ENCODE results near the gene GLP1R. TPM values are rescaled to one million over a fixed set of nuclear protein-coding genes. Genes with fewer than 3 reads are reported as not detected.

The GLP1R gene
- total RNA-seq, 1 experiment from 2014 or later = 0.85 TPM

DNA sequence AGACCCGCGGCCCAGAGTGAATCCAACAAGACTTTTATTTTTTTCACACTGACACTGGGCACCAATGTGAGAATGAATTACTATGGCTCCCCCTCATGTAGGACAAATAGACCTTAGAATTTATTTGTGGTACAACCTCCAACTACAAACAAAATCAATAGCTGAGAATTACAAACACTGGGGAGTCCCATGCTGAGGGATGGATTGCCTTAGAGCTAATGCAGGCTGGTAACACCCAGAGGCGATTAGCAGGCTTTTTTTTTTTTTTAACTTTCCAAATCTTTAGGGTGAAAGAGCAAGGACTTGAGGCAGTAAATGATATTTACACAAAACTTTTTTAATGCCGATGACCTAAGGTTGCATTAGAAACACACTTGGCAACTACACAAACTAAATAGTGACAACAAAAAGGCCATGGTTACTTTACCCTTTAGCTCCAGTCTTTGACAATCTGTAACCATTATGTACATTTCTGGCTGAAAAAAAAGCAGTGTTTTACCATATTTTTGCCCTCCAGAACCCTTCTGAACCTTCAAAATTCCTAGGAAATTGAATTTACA is 44.6 kb downstream of the GLP1R start:
- H3K4ac ChIP-seq (ENCODE audit: low read depth, low read length) = no peak overlapping the region
- H4K91ac ChIP-seq (ENCODE audit: insufficient read length, low read depth, low read length) = no peak overlapping the region
- no peak overlapping the region for H3K23ac ChIP-seq (ENCODE audit: insufficient read length, low read depth, low read length)
- no peak overlapping the region for H3T11ph ChIP-seq (ENCODE audit: low read length)
- H3K27ac ChIP-seq (ENCODE audit: insufficient read length, low read depth, low read length) = no peak overlapping the region
- no peak overlapping the region for H4K8ac ChIP-seq (replicated peaks; ENCODE audit: insufficient read length, low read depth, low read length)
- H2BK120ac ChIP-seq (ENCODE audit: low read depth, low read length, poor library complexity, severe bottlenecking) = no peak overlapping the region
- no peaks in the 10 kb centered on the region for H3K79me2 ChIP-seq (ENCODE audit: insufficient read depth, low read length)
- H2BK20ac ChIP-seq (ENCODE audit: low read depth, low read length, poor library complexity, severe bottlenecking) = no peak overlapping the region
- H3K23me2 ChIP-seq (ENCODE audit: insufficient read length, low read depth, low read length, poor library complexity, severe bottlenecking) = no peaks in the 10 kb centered on the region
- H3K18ac ChIP-seq (ENCODE audit: insufficient read length, low read depth, low read length) = no peak overlapping the region
- peaks cover 33 to 44% of the 10 kb centered on the region in 2 experiments for H3K4me1 Mint-ChIP-seq
- no peaks in the 10 kb centered on the region for H4K20me1 ChIP-seq (ENCODE audit: control insufficient read depth, insufficient read depth, insufficient read length)
- no peaks in the 10 kb centered on the region for H3K79me1 ChIP-seq (ENCODE audit: insufficient read depth, low read depth, low read length, poor library complexity, severe bottlenecking)
- DNase-seq = no peak
- no peak overlapping the region for H4K5ac ChIP-seq (ENCODE audit: insufficient read length, low read depth, low read length)
- no peak overlapping the region for H2BK5ac ChIP-seq (ENCODE audit: insufficient read length, low read length)
- H3K27ac Mint-ChIP-seq = no peak overlapping the region
- no peaks in the 10 kb centered on the region; the same call in none of the 2 replicates for H3K27me3 Mint-ChIP-seq (ENCODE audit: low read depth)
- no peak overlapping the region for H2BK15ac ChIP-seq (ENCODE audit: low read depth, low read length)
- no peaks in the 10 kb centered on the region for H3K27me3 ChIP-seq (ENCODE audit: insufficient read depth, low read length)
- H3K9me3 Mint-ChIP-seq = no peaks in the 10 kb centered on the region
- no peaks in the 10 kb centered on the region for H3K36me3 Mint-ChIP-seq (ENCODE audit: insufficient read depth in 1 of 3, low read depth in 3 of 3)
- no peak overlapping the region for H3K9ac ChIP-seq (ENCODE audit: extremely low read depth, insufficient read length, low read length)
- H3K14ac ChIP-seq (ENCODE audit: insufficient read depth, low read length) = no peak overlapping the region
- no peak overlapping the region for H2AK5ac ChIP-seq (ENCODE audit: insufficient read length, low read length)
- H3K4me1 ChIP-seq (ENCODE audit: insufficient read depth, low read length) = peaks cover 6% of the 10 kb centered on the region
- H3K9me3 ChIP-seq (ENCODE audit: control insufficient read depth, low read depth, low read length) = no peaks in the 10 kb centered on the region
- TF ChIP-seq, protein P1, sequence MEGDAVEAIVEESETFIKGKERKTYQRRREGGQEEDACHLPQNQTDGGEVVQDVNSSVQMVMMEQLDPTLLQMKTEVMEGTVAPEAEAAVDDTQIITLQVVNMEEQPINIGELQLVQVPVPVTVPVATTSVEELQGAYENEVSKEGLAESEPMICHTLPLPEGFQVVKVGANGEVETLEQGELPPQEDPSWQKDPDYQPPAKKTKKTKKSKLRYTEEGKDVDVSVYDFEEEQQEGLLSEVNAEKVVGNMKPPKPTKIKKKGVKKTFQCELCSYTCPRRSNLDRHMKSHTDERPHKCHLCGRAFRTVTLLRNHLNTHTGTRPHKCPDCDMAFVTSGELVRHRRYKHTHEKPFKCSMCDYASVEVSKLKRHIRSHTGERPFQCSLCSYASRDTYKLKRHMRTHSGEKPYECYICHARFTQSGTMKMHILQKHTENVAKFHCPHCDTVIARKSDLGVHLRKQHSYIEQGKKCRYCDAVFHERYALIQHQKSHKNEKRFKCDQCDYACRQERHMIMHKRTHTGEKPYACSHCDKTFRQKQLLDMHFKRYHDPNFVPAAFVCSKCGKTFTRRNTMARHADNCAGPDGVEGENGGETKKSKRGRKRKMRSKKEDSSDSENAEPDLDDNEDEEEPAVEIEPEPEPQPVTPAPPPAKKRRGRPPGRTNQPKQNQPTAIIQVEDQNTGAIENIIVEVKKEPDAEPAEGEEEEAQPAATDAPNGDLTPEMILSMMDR (conservative IDR thresholded peaks at IDR 0.05) = no peak
- no peak overlapping the region for H3K4me2 ChIP-seq (ENCODE audit: insufficient read depth, insufficient read length, low read length)
- no CpG with 5 or more reads among the region's 4 CpGs for WGBS (ENCODE audit: extremely low coverage, insufficient read length, low lambda C conversion rate)
- no peak overlapping the region for H2AFZ ChIP-seq (ENCODE audit: low read length)
- H3K56ac ChIP-seq (ENCODE audit: insufficient read length, low read depth, low read length) = no peak overlapping the region
- no peak overlapping the region for H2BK12ac ChIP-seq (ENCODE audit: insufficient read length, low read depth, low read length)
- H3K4me3 Mint-ChIP-seq = no peak overlapping the region
